ENCODE data around the gene HSPA4.

HSPA4 gene

GRCh38 chr5:133106761-133107572 lies 55.2 kb downstream of the HSPA4 start:
- DNase-seq, result no peak

GRCh38 chr5:133108481-133108921 lies 56.7 kb downstream of the HSPA4 start:
- no peak for DNase-seq

- no peak for DNase-seq
These were observed 58.1 kb downstream of the HSPA4 start for GRCh38 chr5:133109655-133110483.

- DNase-seq, result no peak
These were observed 58.9 kb downstream of the HSPA4 start for GRCh38 chr5:133110709-133111108.

GRCh38 chr5:133111299-133111698 lies 59.5 kb downstream of the HSPA4 start:
- no peak for DNase-seq

- no peak for DNase-seq
These were observed 60.3 kb downstream of the HSPA4 start for GRCh38 chr5:133112026-133112660.

- no peak for DNase-seq
These were observed 61.7 kb downstream of the HSPA4 start for GRCh38 chr5:133113331-133114061.

GRCh38 chr5:133114166-133114932 lies 62.5 kb downstream of the HSPA4 start:
- no peak for DNase-seq

GRCh38 chr5:133114933-133115310 lies 63.1 kb downstream of the HSPA4 start:
- DNase-seq, result no peak

- no peak for DNase-seq
These were observed 64.8 kb downstream of the HSPA4 start for GRCh38 chr5:133116601-133117000.

GRCh38 chr5:133117166-133117911 lies 65.5 kb downstream of the HSPA4 start:
- DNase-seq, result no peak

- no peak for DNase-seq
These were observed 66.2 kb downstream of the HSPA4 start for GRCh38 chr5:133117912-133118445.

GRCh38 chr5:133118741-133119140 lies 66.9 kb downstream of the HSPA4 start:
- no peak for DNase-seq

- no peak for DNase-seq
These were observed 67.5 kb downstream of the HSPA4 start for GRCh38 chr5:133119233-133119711.

GRCh38 chr5:133120156-133120750 lies 68.4 kb downstream of the HSPA4 start:
- DNase-seq, result no peak

GRCh38 chr5:133121080-133121479 lies 69.3 kb downstream of the HSPA4 start:
- DNase-seq, result no peak

GRCh38 chr5:133121611-133122150 lies 69.9 kb downstream of the HSPA4 start:
- no peak for DNase-seq

GRCh38 chr5:133122711-133123110 lies 70.9 kb downstream of the HSPA4 start:
- DNase-seq, result no peak

GRCh38 chr5:133123297-133123696 lies 71.5 kb downstream of the HSPA4 start:
- DNase-seq, result no peak

GRCh38 chr5:133124891-133125290 lies 73.1 kb downstream of the HSPA4 start:
- no peak for DNase-seq

All from GF-D8 (cell line).